Bronchial epithelial cell (primary cell): ENCODE data around the gene SRSF3. TPM values are rescaled to one million over a fixed set of nuclear protein-coding genes. Genes with fewer than 3 reads are reported as not detected.

Experiments
- DNase-seq: peaks from one replicate; pipeline ENCODE4 v3.0.0-alpha.2; 2010; ENCODE audit warnings: low read depth
- FAIRE-seq: peaks from 2 replicates; lab custom pipeline; 2011; peaks lifted over from hg19 to GRCh38; lab: Jason Lieb, UNC
- H3K27me3 ChIP-seq: 2 replicates; pipeline ENCODE4 v1.5.1; 2011; ENCODE audit warnings: low read length; ENCODE audit not compliant: control insufficient read depth, insufficient read depth
- H3K36me3 ChIP-seq: 2 replicates; pipeline ENCODE4 v1.5.1; 2011; ENCODE audit warnings: low read length; ENCODE audit not compliant: control insufficient read depth, insufficient read depth
- H3K4me3 ChIP-seq: 2 replicates; pipeline ENCODE4 v1.5.1; 2011; ENCODE audit warnings: mild to moderate bottlenecking, low read depth, low read length, control low read depth
- total RNA-seq: library from RNA; depleted of rRNA; stranded (reverse); fragments of >200 nt; gene quantifications from 2 replicates; pipeline ENCODE4 v1.2.1, GENCODE V29; 2014
- TF ChIP-seq, protein P1 (sequence below): IDR thresholded peaks from 2 replicates; pipeline ENCODE4 v1.5.1; 2011; ENCODE audit warnings: mild to moderate bottlenecking, moderate library complexity, low read length, control low read depth, inconsistent platforms; ENCODE audit not compliant: insufficient read depth, severe bottlenecking

Gene SRSF3
- 200 and 206 TPM in 2 replicates for total RNA-seq

GRCh38 chr6:36594029-36594815 lies at the start of gene SRSF3:
Gene SRSF3, plus strand, starts transcription at chr6:36594362. Its CDS starts 2,401 bp downstream, at chr6:36596763.
- FAIRE-seq (no peak), DNase-seq (peak; percentile 92)
- H3K4me3 ChIP-seq = peak within 1 kb of the TSS; percentile 56
- TF ChIP-seq, protein P1, sequence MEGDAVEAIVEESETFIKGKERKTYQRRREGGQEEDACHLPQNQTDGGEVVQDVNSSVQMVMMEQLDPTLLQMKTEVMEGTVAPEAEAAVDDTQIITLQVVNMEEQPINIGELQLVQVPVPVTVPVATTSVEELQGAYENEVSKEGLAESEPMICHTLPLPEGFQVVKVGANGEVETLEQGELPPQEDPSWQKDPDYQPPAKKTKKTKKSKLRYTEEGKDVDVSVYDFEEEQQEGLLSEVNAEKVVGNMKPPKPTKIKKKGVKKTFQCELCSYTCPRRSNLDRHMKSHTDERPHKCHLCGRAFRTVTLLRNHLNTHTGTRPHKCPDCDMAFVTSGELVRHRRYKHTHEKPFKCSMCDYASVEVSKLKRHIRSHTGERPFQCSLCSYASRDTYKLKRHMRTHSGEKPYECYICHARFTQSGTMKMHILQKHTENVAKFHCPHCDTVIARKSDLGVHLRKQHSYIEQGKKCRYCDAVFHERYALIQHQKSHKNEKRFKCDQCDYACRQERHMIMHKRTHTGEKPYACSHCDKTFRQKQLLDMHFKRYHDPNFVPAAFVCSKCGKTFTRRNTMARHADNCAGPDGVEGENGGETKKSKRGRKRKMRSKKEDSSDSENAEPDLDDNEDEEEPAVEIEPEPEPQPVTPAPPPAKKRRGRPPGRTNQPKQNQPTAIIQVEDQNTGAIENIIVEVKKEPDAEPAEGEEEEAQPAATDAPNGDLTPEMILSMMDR = peak; percentile 69
- H3K27me3 ChIP-seq = no peaks in the 10 kb centered on the region
- peaks cover 11% of the 10 kb centered on the region for H3K36me3 ChIP-seq

- peak overlapping the region; percentile 88 for H3K4me3 ChIP-seq
- no peaks in the 10 kb centered on the region for H3K36me3 ChIP-seq
- H3K27me3 ChIP-seq = no peaks in the 10 kb centered on the region
- FAIRE-seq (no peak), DNase-seq (no peak)
- TF ChIP-seq, protein P1 = no peak
These were observed 48.3 kb upstream of the SRSF3 start for GRCh38 chr6:36545767-36546307.

DNA sequence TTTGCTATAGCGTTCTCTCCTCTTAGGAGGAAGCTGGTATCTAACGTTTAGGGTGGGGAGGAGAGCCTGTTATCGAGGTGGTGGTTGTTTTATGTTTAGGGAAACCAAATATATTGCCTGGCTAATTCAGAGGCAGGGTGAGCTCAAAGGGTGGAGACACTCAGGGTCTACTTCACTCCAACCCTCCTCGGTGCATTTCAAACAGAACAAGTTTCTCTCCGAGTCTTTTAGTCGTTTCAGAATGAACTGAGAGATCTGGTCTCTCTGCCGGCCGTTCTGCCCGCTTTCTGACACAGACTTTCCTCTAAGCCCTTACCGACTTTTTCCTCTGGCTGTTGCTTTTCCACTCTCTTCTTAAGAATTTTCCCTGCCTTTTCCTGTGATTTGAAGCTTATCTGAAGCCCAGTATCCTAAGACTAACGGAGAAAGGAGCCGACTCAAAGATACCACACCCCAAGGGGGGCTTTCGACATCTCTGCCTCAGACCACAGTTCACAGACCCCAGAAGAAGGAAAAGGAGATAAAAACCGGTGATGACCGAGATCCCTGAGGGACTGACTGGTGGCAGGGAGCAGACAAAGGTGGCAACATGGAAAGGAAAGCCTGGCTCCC lies 47.7 kb upstream of the SRSF3 start:
- Histone ChIP-seq H3K4me3 (peak overlapping the region; percentile 88), H3K27me3 (no peaks in the 10 kb centered on the region), H3K36me3 (no peaks in the 10 kb centered on the region)
- TF ChIP-seq, protein P1 = no peak
- DNase-seq = no peak
- FAIRE-seq = no peak

DNA sequence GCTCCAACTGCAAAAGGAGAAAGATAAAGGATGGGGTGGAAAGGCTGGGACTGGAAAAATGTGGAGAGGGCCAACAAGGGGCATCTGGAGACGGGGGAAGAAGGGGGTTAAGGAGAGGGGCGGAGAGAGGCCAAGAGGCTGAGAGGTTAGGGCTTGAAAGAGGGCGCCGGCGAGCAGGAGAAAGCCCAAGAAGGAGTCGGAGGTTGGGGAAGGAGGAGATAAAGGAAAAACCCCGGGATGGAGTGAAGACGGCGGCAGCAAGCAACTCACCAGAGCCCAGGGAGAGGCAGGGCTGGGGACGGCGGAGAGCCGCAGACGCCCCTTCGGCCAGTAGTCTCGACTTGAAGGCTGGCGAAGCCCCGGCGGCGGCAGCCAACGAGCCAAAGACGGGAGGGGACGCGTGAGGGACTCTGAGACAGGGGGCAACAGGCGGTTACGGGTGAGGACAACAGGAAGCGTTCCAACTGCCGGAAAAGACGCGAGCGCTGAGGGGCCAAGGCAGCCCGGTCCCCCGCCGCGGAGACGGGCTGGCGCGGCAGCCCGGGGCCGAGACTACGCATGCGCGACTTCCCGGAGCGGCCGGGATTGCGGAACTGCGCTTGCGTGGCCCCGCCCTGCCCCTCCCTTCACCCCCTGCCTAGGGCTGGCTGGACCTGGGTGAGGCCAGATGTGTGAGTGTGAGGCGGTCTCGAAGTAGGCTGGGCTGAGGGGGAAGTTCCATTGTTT lies 47.1 kb upstream of the SRSF3 start, which contains the start of gene STK38:
TSS of gene STK38 (minus strand) at position 560 of the 726 bp plus-strand sequence. CDS start 7,277 bp downstream, outside the sequence.
- H3K27me3 ChIP-seq = no peaks in the 10 kb centered on the region
- DNase-seq (peak; percentile 75), FAIRE-seq (no peak)
- TF ChIP-seq, protein P1 = peak; percentile 36
- H3K4me3 ChIP-seq = peak within 1 kb of the TSS; percentile 88
- no peaks in the 10 kb centered on the region for H3K36me3 ChIP-seq

- H3K36me3 ChIP-seq = no peaks in the 10 kb centered on the region
- TF ChIP-seq, protein P1 = no peak
- DNase-seq (no peak), FAIRE-seq (no peak)
- peak overlapping the region; percentile 88 for H3K4me3 ChIP-seq
- H3K27me3 ChIP-seq = no peaks in the 10 kb centered on the region
These were observed 46.3 kb upstream of the SRSF3 start for GRCh38 chr6:36547646-36548400.
